AG10803 (cell line): ENCODE data around the gene TSPAN11.

Experiments used
- DNase-seq: peaks from one replicate; pipeline ENCODE4 v3.0.0; 2010; ENCODE audit warnings: low read depth
- H3K4me3 ChIP-seq: 2 replicates; pipeline ENCODE4 v1.5.1; 2011; ENCODE audit warnings: mild to moderate bottlenecking, low read length, control low read depth
- TF ChIP-seq, protein P1 (sequence below): conservative IDR thresholded peaks from 2 replicates; pipeline ENCODE4 v1.5.1; 2011; ENCODE audit warnings: mild to moderate bottlenecking, low read length, control low read depth, inconsistent platforms

The TSPAN11 gene

DNA sequence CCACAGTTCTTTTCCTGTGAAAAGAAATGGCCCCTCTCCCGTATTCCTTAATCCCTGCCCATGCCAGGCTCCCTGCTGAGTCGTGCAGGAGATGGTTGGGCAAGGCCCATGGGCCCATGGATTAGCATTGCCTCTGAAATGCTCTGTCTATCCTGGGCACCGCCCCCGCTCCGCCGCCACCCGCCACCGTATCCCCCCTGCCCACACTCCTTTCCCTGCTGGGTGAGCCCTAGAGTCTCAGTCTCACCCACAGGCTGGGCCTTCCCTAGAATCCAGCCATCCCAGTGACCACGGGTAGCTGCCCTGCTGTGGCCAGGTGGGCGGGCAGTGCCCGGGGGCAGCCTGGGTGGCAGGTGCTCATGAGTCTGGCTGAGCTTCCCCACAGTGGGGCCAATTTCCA is 50.6 kb downstream of the TSPAN11 start:
- TF ChIP-seq, protein P1, sequence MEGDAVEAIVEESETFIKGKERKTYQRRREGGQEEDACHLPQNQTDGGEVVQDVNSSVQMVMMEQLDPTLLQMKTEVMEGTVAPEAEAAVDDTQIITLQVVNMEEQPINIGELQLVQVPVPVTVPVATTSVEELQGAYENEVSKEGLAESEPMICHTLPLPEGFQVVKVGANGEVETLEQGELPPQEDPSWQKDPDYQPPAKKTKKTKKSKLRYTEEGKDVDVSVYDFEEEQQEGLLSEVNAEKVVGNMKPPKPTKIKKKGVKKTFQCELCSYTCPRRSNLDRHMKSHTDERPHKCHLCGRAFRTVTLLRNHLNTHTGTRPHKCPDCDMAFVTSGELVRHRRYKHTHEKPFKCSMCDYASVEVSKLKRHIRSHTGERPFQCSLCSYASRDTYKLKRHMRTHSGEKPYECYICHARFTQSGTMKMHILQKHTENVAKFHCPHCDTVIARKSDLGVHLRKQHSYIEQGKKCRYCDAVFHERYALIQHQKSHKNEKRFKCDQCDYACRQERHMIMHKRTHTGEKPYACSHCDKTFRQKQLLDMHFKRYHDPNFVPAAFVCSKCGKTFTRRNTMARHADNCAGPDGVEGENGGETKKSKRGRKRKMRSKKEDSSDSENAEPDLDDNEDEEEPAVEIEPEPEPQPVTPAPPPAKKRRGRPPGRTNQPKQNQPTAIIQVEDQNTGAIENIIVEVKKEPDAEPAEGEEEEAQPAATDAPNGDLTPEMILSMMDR = no peak
- H3K4me3 ChIP-seq = no peak overlapping the region

DNA sequence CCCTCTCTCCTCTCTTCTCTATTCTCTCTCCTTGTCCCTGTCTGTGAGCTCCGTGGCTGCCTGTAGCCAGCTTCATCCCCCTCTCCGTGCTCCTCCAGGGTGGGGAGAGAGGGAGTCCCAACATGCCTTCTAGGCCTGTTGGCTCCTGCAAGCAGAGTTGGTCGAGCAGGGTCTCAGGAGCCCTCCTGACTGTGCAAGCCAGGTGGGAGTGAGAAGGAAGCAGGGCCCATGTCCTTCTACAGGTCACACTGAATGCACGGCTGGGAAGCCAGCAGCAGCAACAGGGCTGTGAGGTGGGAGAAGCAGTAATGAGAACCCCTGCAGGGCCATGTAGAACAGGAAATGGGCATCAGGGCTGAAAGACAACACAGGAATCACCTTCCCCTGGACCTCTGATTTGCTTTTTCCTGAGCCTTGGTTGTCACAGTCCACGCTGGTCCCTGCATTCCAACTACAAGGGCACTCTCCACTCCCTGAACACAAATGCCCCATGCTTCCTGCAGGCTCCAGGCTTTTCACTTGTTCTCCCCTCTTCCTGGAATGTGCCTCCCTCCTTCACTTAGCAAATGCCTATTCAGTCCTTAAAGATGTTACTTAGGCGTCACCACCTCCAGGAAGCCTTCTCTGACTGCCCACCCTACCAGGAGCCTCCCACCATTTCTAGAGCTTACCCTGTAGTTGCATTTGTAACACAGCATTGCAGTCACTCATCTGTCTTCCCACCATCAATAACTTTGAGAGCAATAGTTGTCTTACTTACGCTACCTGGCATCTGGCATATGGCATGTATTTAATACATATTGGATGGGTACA is 51.2 kb downstream of the TSPAN11 start:
- no peak for DNase-seq
- H3K4me3 ChIP-seq = no peak overlapping the region
- TF ChIP-seq, protein P1 = no peak

More for the DNA sequence above, 50.6 kb downstream of the TSPAN11 start:
- DNase-seq = no peak

DNA sequence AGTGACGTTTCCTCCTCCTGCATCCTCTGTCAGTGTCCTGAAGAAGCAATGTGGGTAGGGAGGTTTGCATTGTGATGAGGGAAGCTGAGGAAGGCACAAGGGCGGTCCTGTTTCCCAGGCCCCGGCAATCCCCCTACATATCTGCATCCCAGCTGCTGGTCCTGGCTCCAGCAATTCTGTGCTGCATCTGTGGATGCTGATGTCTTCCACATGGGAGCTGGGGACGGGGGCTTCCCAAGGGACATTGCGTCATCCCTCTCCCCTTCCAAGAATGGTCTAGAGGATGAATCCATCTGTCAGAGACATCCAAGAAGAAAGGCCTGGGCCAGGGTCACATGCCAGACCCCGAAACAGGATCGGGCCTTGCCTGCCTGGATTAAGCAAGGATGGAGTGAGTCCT is 52.1 kb downstream of the TSPAN11 start:
- no peak overlapping the region for H3K4me3 ChIP-seq
- TF ChIP-seq, protein P1 = no peak
- DNase-seq = peak; percentile 18

DNA sequence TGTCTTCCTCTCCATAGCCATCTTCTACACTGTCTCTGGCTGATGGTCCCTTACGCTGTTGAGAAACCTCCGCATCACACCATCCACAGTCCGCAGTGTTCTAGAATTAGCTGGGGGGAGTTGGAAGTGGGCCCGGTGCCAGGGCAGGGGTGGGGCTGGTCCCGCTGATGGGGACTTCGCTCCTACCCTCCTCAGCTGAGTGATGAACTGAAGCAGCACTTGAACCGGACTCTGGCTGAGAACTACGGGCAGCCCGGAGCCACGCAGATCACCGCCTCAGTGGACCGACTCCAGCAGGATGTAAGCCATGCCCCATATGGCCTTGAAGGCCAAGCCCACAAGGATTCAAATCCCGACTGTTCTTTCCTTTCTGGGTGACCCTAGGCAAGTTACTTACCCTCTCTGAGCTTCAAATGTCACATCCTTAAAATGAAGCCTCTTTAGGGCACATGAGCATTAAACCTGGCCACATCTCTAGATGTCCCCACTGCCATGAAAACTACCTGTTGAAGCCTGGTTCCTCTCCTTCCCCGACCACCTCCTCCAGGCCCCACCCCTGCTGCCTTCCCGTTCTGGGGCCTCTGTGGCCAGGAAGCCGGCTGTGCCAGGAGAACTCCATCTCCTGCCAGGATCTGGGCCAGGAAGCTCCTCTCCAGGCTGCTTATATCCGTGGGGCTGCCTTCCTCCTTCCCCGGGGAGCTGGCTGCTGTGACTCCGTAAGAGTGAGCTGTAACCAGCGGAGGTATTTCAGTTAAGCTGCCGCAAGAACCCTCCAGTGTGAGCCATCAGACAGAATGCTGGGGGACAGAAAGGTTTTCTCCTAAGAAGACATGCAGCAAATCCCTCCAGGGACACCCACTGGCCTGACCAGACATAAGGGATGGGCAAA is 53.1 kb downstream of the TSPAN11 start:
- DNase-seq = peak; percentile 36
- TF ChIP-seq, protein P1 = no peak
- no peak overlapping the region for H3K4me3 ChIP-seq

DNA sequence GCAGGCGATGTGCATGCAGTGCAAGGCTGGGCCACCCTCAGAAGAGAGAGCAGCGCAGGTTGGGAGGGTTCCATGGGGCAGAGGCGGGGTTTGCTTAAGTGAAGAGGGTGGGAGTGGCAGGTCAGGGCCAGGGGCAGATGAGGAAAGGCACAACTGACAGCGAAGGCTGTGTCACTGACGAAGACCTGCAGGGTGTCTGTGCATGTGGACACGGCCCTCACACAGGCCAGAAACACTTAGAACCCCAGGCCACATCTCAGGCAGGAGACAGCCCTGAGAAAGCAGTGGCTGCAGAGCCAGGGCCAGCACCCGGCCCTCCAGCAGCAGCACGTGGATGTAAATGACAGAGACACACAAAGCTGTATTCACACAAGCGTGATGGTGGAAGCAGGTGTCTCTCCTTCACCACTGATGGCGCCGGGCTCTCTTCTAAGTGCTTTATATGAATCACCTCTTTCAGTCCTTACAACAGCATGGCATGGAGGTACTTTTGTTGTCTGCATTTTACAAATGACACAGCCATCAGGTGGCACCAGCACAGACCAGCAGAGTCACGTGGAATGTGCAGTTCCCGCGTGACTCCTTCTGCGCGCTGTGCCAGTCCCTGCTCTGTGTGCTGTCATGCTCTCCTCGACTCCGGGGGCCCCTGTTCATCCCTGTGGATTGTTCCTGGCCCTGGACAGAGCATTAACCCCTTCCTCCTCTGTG is 54.6 kb downstream of the TSPAN11 start:
- DNase-seq = no peak
- H3K4me3 ChIP-seq = no peak overlapping the region
- TF ChIP-seq, protein P1 = no peak

DNA sequence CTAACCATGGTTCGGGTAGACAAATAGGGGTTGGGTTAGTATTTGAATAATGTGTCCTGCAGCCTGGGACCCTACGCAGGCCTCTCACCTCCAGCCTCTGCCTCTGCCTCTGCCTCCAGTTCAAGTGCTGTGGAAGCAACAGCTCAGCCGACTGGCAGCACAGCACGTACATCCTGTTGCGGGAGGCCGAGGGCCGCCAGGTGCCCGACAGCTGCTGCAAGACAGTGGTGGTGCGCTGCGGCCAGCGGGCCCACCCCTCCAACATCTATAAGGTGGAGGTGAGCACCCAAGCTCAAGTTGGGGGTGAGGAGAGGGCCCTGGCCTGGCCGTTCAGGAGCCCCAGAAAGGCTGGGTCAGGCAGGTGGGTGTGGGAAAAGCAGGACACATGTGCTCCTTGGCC is 55.9 kb downstream of the TSPAN11 start:
- H3K4me3 ChIP-seq = no peak overlapping the region
- TF ChIP-seq, protein P1 = no peak
- DNase-seq = no peak
